ENCODE measurements around the gene SYNGAP1.
A peak's percentile ranks its signal among the peaks of the same experiment; 100 is the strongest.

SYNGAP1 gene

DNA sequence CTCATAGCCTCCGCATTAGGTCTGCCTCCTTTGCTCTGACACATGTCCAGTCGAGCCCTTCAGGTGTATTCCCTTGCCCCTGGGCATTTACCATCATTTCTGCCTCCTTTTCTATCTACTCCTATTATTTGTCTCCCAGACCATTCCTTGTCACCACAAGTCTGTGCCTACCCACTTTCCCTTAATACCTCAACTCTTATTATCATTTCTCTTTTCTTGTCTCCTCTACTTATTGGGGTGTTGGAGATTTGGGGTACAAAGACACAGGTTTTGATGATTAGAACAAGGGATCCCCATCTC, 1.4 kb downstream of the SYNGAP1 start:
- Histone ChIP-seq H4K8ac (ENCODE audit: low read depth, low read length) (no peak overlapping the region), H3K4ac (ENCODE audit: low read length) (no peak overlapping the region), H3K4me1 (ENCODE audit: control insufficient read depth in 2 of 2, insufficient read depth in 1 of 2, low read depth in 1 of 2, low read length in 2 of 2) (peaks cover 27 to 40% of the 10 kb centered on the region in 2 donors), H2AK5ac (ENCODE audit: low read depth, low read length) (no peak overlapping the region), H3K27me3 (ENCODE audit: control insufficient read depth in 3 of 3, insufficient read depth in 3 of 3, low read depth in 1 of 3, low read length in 3 of 3) (no peaks in the 10 kb centered on the region), H3K79me1 (ENCODE audit: low read depth, low read length) (peaks cover 3% of the 10 kb centered on the region), H3K4me2 (ENCODE audit: insufficient read depth, low read length, poor library complexity, severe bottlenecking) (peak overlapping the region; percentile 49), H3K36me3 (replicated peaks in 1 of 2; ENCODE audit: control insufficient read depth in 2 of 2, insufficient read depth in 2 of 2, low read length in 2 of 2) (peaks cover 20 to 38% of the 10 kb centered on the region in 2 donors), H2BK5ac (ENCODE audit: low read length) (no peak overlapping the region), H3K9me3 (replicated peaks in 1 of 2; ENCODE audit: control insufficient read depth in 2 of 2, insufficient read depth in 1 of 2, low read depth in 1 of 2, low read length in 2 of 2) (no peaks in the 10 kb centered on the region), H3K4me3 (ENCODE audit: low read length in 2 of 2) (peak overlapping the region in 1 of 2 donors; percentile 80), H2AFZ (ENCODE audit: low read length) (no peak overlapping the region), H2BK15ac (ENCODE audit: low read length) (no peak overlapping the region), H2BK120ac (ENCODE audit: low read depth, low read length) (no peak overlapping the region), H3K27ac (replicated peaks; ENCODE audit: low read length) (no peak overlapping the region), H4K91ac (ENCODE audit: low read depth, low read length, poor library complexity) (no peak overlapping the region), H3K23ac (ENCODE audit: low read depth, low read length, poor library complexity) (no peak overlapping the region), H3K14ac (ENCODE audit: low read length) (no peak overlapping the region), H3K18ac (ENCODE audit: low read length) (no peak overlapping the region), H3K9ac (ENCODE audit: low read depth, low read length, poor library complexity) (no peak overlapping the region), H2BK12ac (ENCODE audit: low read length) (no peak overlapping the region)
- no peak for DNase-seq (ENCODE audit: low spot score)
- WGBS, 2 donors (ENCODE audit: extremely low coverage in 2 of 2, insufficient read length in 2 of 2, insufficient replicate concordance in 1 of 2) = no CpG with 5 or more reads among the region's 2 CpGs

DNA sequence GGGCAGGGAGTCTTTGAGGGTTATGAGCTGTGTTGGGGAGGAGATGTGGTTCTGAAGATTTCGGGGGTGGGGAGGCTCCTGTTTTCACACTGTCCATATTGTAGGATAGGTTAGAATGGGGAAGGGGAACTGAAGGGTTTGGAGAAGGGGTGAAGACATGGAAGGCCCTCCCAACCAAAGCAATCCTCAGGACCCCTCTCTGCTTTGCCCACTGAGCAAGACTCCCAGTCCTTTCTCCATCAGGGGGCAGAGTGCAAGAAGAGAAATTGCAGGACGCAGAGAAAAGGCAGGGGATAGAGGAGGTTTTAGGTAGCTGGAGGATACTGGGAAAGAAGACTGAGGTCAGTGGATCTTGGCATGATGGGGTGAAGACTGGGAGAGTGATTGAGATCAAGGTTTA, 3.9 kb downstream of the SYNGAP1 start:
- Histone ChIP-seq H3K23ac (ENCODE audit: low read depth, low read length, poor library complexity) (no peak overlapping the region), H3K4me1 (ENCODE audit: control insufficient read depth in 2 of 2, insufficient read depth in 1 of 2, low read depth in 1 of 2, low read length in 2 of 2) (peaks cover 31 to 45% of the 10 kb centered on the region in 2 donors), H3K9me3 (replicated peaks in 1 of 2; ENCODE audit: control insufficient read depth in 2 of 2, insufficient read depth in 1 of 2, low read depth in 1 of 2, low read length in 2 of 2) (no peaks in the 10 kb centered on the region), H3K27me3 (ENCODE audit: control insufficient read depth in 3 of 3, insufficient read depth in 3 of 3, low read depth in 1 of 3, low read length in 3 of 3) (no peaks in the 10 kb centered on the region), H3K36me3 (replicated peaks in 1 of 2; ENCODE audit: control insufficient read depth in 2 of 2, insufficient read depth in 2 of 2, low read length in 2 of 2) (peaks cover 16 to 29% of the 10 kb centered on the region in 2 donors), H3K79me1 (ENCODE audit: low read depth, low read length) (peaks cover 12% of the 10 kb centered on the region), H3K18ac (ENCODE audit: low read length) (no peak overlapping the region), H3K14ac (ENCODE audit: low read length) (no peak overlapping the region), H2BK15ac (ENCODE audit: low read length) (no peak overlapping the region), H3K27ac (replicated peaks; ENCODE audit: low read length) (no peak overlapping the region), H3K4me2 (ENCODE audit: insufficient read depth, low read length, poor library complexity, severe bottlenecking) (no peak overlapping the region), H4K8ac (ENCODE audit: low read depth, low read length) (no peak overlapping the region), H2BK120ac (ENCODE audit: low read depth, low read length) (no peak overlapping the region), H2BK12ac (ENCODE audit: low read length) (no peak overlapping the region), H2AK5ac (ENCODE audit: low read depth, low read length) (no peak overlapping the region), H3K4me3 (ENCODE audit: low read length in 2 of 2) (no peak overlapping the region), H3K9ac (ENCODE audit: low read depth, low read length, poor library complexity) (no peak overlapping the region), H4K91ac (ENCODE audit: low read depth, low read length, poor library complexity) (no peak overlapping the region), H2BK5ac (ENCODE audit: low read length) (no peak overlapping the region), H2AFZ (ENCODE audit: low read length) (no peak overlapping the region), H3K4ac (ENCODE audit: low read length) (no peak overlapping the region)
- no peak for DNase-seq (ENCODE audit: low spot score)
- WGBS, 2 donors (ENCODE audit: extremely low coverage in 2 of 2, insufficient read length in 2 of 2, insufficient replicate concordance in 1 of 2) = no CpG with 5 or more reads among the region's 2 CpGs

DNA sequence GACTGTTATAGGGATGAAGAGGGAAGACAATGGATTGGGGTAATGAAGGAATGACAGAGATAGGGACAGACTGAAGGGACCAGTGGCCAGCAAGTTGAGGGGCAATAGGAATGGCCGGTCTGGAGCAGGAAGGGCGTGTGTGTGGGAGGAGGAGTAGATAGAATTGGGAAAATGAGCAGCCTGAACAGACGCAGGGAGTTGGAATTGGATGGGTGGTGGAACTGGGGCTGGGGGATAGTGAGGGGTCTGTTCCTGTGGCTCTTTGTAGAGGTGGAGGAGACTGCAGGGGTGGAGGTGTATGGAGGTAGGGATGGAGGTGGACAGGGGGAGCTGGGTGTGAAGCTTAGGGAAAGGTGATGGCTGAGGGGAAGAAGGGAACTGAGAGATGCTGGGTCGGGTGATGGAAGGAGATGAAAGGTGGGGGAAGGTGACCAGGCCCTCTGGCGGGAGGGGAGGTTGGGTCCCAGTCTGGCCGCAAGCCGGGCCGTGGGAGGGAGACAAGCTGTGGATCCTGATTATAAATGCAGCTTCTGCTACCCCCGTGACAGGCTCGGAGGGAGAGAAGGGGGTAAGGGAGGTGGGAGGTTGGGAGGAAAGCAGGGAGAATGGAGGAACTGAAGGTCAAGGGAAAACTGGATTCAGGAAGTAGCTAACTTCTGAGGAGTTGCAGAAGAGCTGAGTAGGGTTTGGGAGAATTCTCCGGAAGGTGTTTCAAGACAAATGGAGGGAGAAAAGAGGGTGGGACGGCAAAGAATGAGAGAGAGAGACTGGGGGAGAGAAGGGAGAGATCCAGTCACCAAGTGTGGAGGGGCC, 5.2 kb downstream of the SYNGAP1 start:
- H3K27ac ChIP-seq (replicated peaks; ENCODE audit: low read length) = peak overlapping the region; percentile 85
- no peak overlapping the region for H3K14ac ChIP-seq (ENCODE audit: low read length)
- WGBS, 2 donors (ENCODE audit: extremely low coverage in 2 of 2, insufficient read length in 2 of 2, insufficient replicate concordance in 1 of 2) = no CpG with 5 or more reads among the region's 12 CpGs
- H3K4me2 ChIP-seq (ENCODE audit: insufficient read depth, low read length, poor library complexity, severe bottlenecking) = peak overlapping the region; percentile 67
- no peak overlapping the region for H4K91ac ChIP-seq (ENCODE audit: low read depth, low read length, poor library complexity)
- H3K4me3 ChIP-seq (ENCODE audit: low read length in 2 of 2) = peak overlapping the region; percentile 59 to 73
- H3K4me1 ChIP-seq (ENCODE audit: control insufficient read depth in 2 of 2, insufficient read depth in 1 of 2, low read depth in 1 of 2, low read length in 2 of 2) = peaks cover 33 to 48% of the 10 kb centered on the region in 2 donors
- no peak overlapping the region for H3K4ac ChIP-seq (ENCODE audit: low read length)
- H3K36me3 ChIP-seq (replicated peaks in 1 of 2; ENCODE audit: control insufficient read depth in 2 of 2, insufficient read depth in 2 of 2, low read length in 2 of 2) = peaks cover 17 to 29% of the 10 kb centered on the region in 2 donors
- no peak overlapping the region for H3K23ac ChIP-seq (ENCODE audit: low read depth, low read length, poor library complexity)
- H4K8ac ChIP-seq (ENCODE audit: low read depth, low read length) = peak overlapping the region; percentile 19
- H3K27me3 ChIP-seq (ENCODE audit: control insufficient read depth in 3 of 3, insufficient read depth in 3 of 3, low read depth in 1 of 3, low read length in 3 of 3) = no peaks in the 10 kb centered on the region
- H3K9ac ChIP-seq (ENCODE audit: low read depth, low read length, poor library complexity) = peak overlapping the region; percentile 71
- H3K79me1 ChIP-seq (ENCODE audit: low read depth, low read length) = peaks cover 12% of the 10 kb centered on the region
- peak overlapping the region; percentile 15 for H3K18ac ChIP-seq (ENCODE audit: low read length)
- H2AK5ac ChIP-seq (ENCODE audit: low read depth, low read length) = no peak overlapping the region
- H2BK15ac ChIP-seq (ENCODE audit: low read length) = no peak overlapping the region
- no peak overlapping the region for H2BK12ac ChIP-seq (ENCODE audit: low read length)
- no peaks in the 10 kb centered on the region for H3K9me3 ChIP-seq (replicated peaks in 1 of 2; ENCODE audit: control insufficient read depth in 2 of 2, insufficient read depth in 1 of 2, low read depth in 1 of 2, low read length in 2 of 2)
- peak overlapping the region; percentile 46 for H2BK5ac ChIP-seq (ENCODE audit: low read length)
- H2BK120ac ChIP-seq (ENCODE audit: low read depth, low read length) = no peak overlapping the region
- no peak for DNase-seq (ENCODE audit: low spot score)
- H2AFZ ChIP-seq (ENCODE audit: low read length) = peak overlapping the region; percentile 81

DNA sequence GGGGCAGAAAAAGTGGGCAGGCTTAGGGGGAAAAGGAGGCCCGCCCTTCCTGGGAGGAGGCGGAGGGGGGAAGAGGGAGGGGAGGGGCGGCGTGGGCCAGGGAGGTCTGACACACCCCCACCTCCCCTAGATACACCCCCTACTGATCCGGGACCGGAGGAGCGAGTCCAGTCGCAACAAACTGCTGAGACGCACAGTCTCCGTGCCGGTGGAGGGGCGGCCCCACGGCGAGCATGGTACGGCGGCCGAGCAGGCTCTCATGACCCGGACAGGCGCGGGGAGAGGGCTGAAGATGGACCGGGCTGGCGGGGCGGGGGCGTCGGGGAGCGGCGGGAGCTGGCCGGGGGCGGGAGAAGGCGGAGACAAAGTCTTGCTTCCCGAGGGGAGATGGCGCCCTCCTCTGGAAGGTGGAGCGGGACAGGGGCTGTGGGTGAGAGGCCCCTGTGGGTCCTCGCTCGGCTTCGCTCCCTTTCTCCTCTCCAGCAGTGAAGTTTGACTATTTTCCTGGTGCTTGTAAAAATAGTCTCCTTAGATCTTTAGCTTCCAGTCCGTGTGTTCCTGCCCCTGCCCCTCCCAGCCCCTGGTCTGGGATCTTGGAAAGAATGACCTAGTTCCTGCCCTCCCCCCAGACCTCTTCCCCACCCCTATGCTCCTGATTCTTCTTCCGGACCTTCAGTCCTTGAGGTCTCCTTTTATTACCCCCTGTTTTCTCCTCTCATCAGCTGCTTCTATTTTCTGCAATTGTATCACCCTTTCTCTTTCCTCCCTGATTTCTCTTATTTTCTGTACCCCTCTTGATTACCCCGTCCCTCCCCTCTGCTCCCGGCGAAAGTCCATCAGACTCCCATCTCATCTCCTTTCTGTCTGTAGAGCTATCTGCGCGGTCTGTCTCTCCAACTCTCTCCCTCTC, 6.1 kb downstream of the SYNGAP1 start:
- Histone ChIP-seq H2AK5ac (ENCODE audit: low read depth, low read length) (no peak overlapping the region), H3K4me2 (ENCODE audit: insufficient read depth, low read length, poor library complexity, severe bottlenecking) (peak overlapping the region; percentile 67), H2BK120ac (ENCODE audit: low read depth, low read length) (no peak overlapping the region), H3K27me3 (ENCODE audit: control insufficient read depth in 3 of 3, insufficient read depth in 3 of 3, low read depth in 1 of 3, low read length in 3 of 3) (no peaks in the 10 kb centered on the region), H2BK12ac (ENCODE audit: low read length) (no peak overlapping the region), H3K23ac (ENCODE audit: low read depth, low read length, poor library complexity) (peak overlapping the region; percentile 57), H2BK5ac (ENCODE audit: low read length) (peak overlapping the region; percentile 60), H3K4me1 (ENCODE audit: control insufficient read depth in 2 of 2, insufficient read depth in 1 of 2, low read depth in 1 of 2, low read length in 2 of 2) (peaks cover 41 to 54% of the 10 kb centered on the region in 2 donors), H3K18ac (ENCODE audit: low read length) (peak overlapping the region; percentile 92), H3K14ac (ENCODE audit: low read length) (no peak overlapping the region), H4K91ac (ENCODE audit: low read depth, low read length, poor library complexity) (no peak overlapping the region), H3K4ac (ENCODE audit: low read length) (no peak overlapping the region), H3K27ac (replicated peaks; ENCODE audit: low read length) (peak overlapping the region; percentile 85), H2AFZ (ENCODE audit: low read length) (peak overlapping the region; percentile 81), H3K36me3 (replicated peaks in 1 of 2; ENCODE audit: control insufficient read depth in 2 of 2, insufficient read depth in 2 of 2, low read length in 2 of 2) (peaks cover 17 to 29% of the 10 kb centered on the region in 2 donors), H2BK15ac (ENCODE audit: low read length) (no peak overlapping the region), H3K79me1 (ENCODE audit: low read depth, low read length) (peaks cover 12% of the 10 kb centered on the region), H4K8ac (ENCODE audit: low read depth, low read length) (no peak overlapping the region), H3K9me3 (replicated peaks in 1 of 2; ENCODE audit: control insufficient read depth in 2 of 2, insufficient read depth in 1 of 2, low read depth in 1 of 2, low read length in 2 of 2) (no peaks in the 10 kb centered on the region), H3K4me3 (ENCODE audit: low read length in 2 of 2) (peak overlapping the region; percentile 59 to 84), H3K9ac (ENCODE audit: low read depth, low read length, poor library complexity) (peak overlapping the region; percentile 91)
- peak; percentile 74 for DNase-seq (ENCODE audit: low spot score)
- no CpG with 5 or more reads among the region's 43 CpGs for WGBS, 2 donors (ENCODE audit: extremely low coverage in 2 of 2, insufficient read length in 2 of 2, insufficient replicate concordance in 1 of 2)

All from neuronal stem cell (in vitro differentiated cells).